ENCODE data around the gene SLK.

- TF ChIP-seq CTCF (IDR thresholded peaks at IDR 0.05; ENCODE audit: low read length) (no peak), EZH2 (optimal IDR thresholded peaks at IDR 0.05; ENCODE audit: low read depth, low read length) (no peak), EZH2phosphoT487 (IDR thresholded peaks at IDR 0.05; ENCODE audit: low read length) (no peak)
Observed at GRCh38 chr10:104057717-104058116, 90.8 kb downstream of the SLK start.
